GM12801 (cell line): Measurements from ENCODE around the gene ATP9A.

Experiments used
- CTCF ChIP-seq: IDR thresholded peaks from one replicate; pipeline ENCODE4 v1.5.1; 2011; ENCODE audit warnings: control low read depth; ENCODE audit not compliant: insufficient read length; ENCODE audit errors: extremely low read depth

The ATP9A gene

GRCh38 chr20:51740838-51741237 lies 27.4 kb downstream of the ATP9A start:
- no peak for TF ChIP-seq CTCF

GRCh38 chr20:51739722-51740249 lies 28.4 kb downstream of the ATP9A start:
- TF ChIP-seq CTCF: no peak

GRCh38 chr20:51738877-51739447 lies 29.2 kb downstream of the ATP9A start:
- TF ChIP-seq CTCF: no peak

GRCh38 chr20:51736947-51737346 lies 31.2 kb downstream of the ATP9A start:
- TF ChIP-seq CTCF: no peak

GRCh38 chr20:51735728-51736600 lies 32.2 kb downstream of the ATP9A start:
- no peak for TF ChIP-seq CTCF

GRCh38 chr20:51734876-51735720 lies 33.1 kb downstream of the ATP9A start:
- no peak for TF ChIP-seq CTCF

- TF ChIP-seq CTCF: no peak
Observed at GRCh38 chr20:51733070-51733469, 35.1 kb downstream of the ATP9A start.
